CD14-positive monocyte (primary cell): Measurements from ENCODE around the gene LRRC73. TPM values are rescaled to one million over a fixed set of nuclear protein-coding genes. Genes with fewer than 3 reads are reported as not detected.
A peak's percentile ranks its signal among the peaks of the same experiment; 100 is the strongest.

ENCODE experiments used
- DNase-seq, 3 donors: peaks; one replicate each; pipeline ENCODE4 v3.0.0-alpha.2; 2011 to 2022
- H2AFZ ChIP-seq: 2 replicates; pipeline ENCODE4 v1.6.0; 2012; ENCODE audit warnings: mild to moderate bottlenecking, low read depth, low read length, inconsistent platforms; ENCODE audit not compliant: insufficient read depth, poor library complexity, severe bottlenecking
- H3K27ac ChIP-seq, 2 donors: 1 replicate in 1 of 2; 2 replicates in 1 of 2; pipeline ENCODE4 v1.5.1; 2012 to 2013; ENCODE audit warnings: low read length in 2 of 2, control low read depth in 1 of 2, inconsistent platforms in 1 of 2, low read depth in 1 of 2, mild to moderate bottlenecking in 1 of 2
- H3K27me3 ChIP-seq, 2 donors: one replicate each; pipeline versions ENCODE4 v1.6.0 to v1.6.1; 2011 to 2013; ENCODE audit warnings: low read length in 2 of 2; ENCODE audit not compliant: control insufficient read depth in 2 of 2, insufficient read depth in 2 of 2
- H3K36me3 ChIP-seq, 2 donors: replicated peaks in 1 of 2; 1 replicate in 1 of 2; 2 replicates in 1 of 2; pipeline versions ENCODE4 v1.5.1 to v1.6.1; 2012 to 2013; ENCODE audit warnings: low read length in 2 of 2, control low read depth in 1 of 2, inconsistent platforms in 1 of 2, mild to moderate bottlenecking in 1 of 2; ENCODE audit not compliant: insufficient read depth in 2 of 2, control insufficient read depth in 1 of 2
- H3K4me1 ChIP-seq, 2 donors: 1 replicate in 1 of 2; 2 replicates in 1 of 2; pipeline versions ENCODE4 v1.5.1 to v1.6.1; 2012 to 2013; ENCODE audit warnings: low read length in 2 of 2, control low read depth in 1 of 2, inconsistent platforms in 1 of 2, mild to moderate bottlenecking in 1 of 2, moderate library complexity in 1 of 2; ENCODE audit not compliant: insufficient read depth in 2 of 2, control insufficient read depth in 1 of 2
- H3K4me2 ChIP-seq: replicated peaks from 2 replicates; pipeline ENCODE3; 2012; ENCODE audit warnings: low read length, moderate library complexity, mild to moderate bottlenecking; ENCODE audit not compliant: poor library complexity, severe bottlenecking; ENCODE audit errors: extremely low read depth
- H3K4me3 ChIP-seq, 3 experiments: fragments of 200-600 bp in 1 of 3; sonication (generic) in 1 of 3; replicated peaks in 1 of 3; 1 replicate in 2 of 3; 2 replicates in 1 of 3; pipeline ENCODE4 v1.5.1; 2011 to 2013; ENCODE audit warnings: low read length in 3 of 3, mild to moderate bottlenecking in 3 of 3, control low read depth in 2 of 3, low read depth in 2 of 3, inconsistent platforms in 1 of 3, moderate library complexity in 1 of 3
- H3K79me2 ChIP-seq: 2 replicates; pipeline ENCODE4 v1.6.0; 2012; ENCODE audit warnings: mild to moderate bottlenecking, control low read depth, inconsistent platforms, low read length, moderate library complexity; ENCODE audit not compliant: insufficient read depth
- H3K9ac ChIP-seq: 2 replicates; pipeline ENCODE4 v1.6.0; 2017; ENCODE audit warnings: low read length, mild to moderate bottlenecking; ENCODE audit not compliant: insufficient read depth, poor library complexity, severe bottlenecking
- H3K9me3 ChIP-seq, 2 donors: replicated peaks in 1 of 2; 1 replicate in 1 of 2; 2 replicates in 1 of 2; pipeline versions ENCODE4 v1.5.1 to v1.6.1; 2012 to 2013; ENCODE audit warnings: low read length in 2 of 2, control low read depth in 1 of 2; ENCODE audit not compliant: control insufficient read depth in 1 of 2, insufficient read depth in 1 of 2
- H4K20me1 ChIP-seq: 2 replicates; pipeline ENCODE4 v1.6.0; 2012; ENCODE audit warnings: mild to moderate bottlenecking, low read length, control low read depth, moderate library complexity; ENCODE audit not compliant: insufficient read depth
- H3K27ac Mint-ChIP-seq, 7 donors: one replicate each; pipeline ENCODE4 v1.8.0; 2020; ENCODE audit warnings: mild to moderate bottlenecking in 7 of 7, mixed read lengths in 7 of 7, moderate library complexity in 6 of 7, inconsistent platforms in 2 of 7
- H3K27me3 Mint-ChIP-seq, 3 donors: one replicate each; pipeline ENCODE4 v1.8.0; 2021 to 2022; ENCODE audit warnings: low read depth in 3 of 3, mild to moderate bottlenecking in 3 of 3, mixed read lengths in 3 of 3, moderate library complexity in 3 of 3, inconsistent platforms in 1 of 3
- H3K36me3 Mint-ChIP-seq, 2 donors: one replicate each; pipeline ENCODE4 v1.8.0; 2020; ENCODE audit warnings: mixed read lengths in 2 of 2, inconsistent platforms in 1 of 2, mild to moderate bottlenecking in 1 of 2
- H3K4me1 Mint-ChIP-seq: one replicate; pipeline ENCODE4 v1.8.0; 2020; ENCODE audit warnings: mild to moderate bottlenecking, mixed read lengths
- H3K4me3 Mint-ChIP-seq, 2 donors: one replicate each; pipeline ENCODE4 v1.8.0; 2020; ENCODE audit warnings: mild to moderate bottlenecking in 2 of 2, mixed read lengths in 2 of 2, moderate library complexity in 1 of 2
- H3K9me3 Mint-ChIP-seq, 7 donors: one replicate each; pipeline ENCODE4 v1.8.0; 2020 to 2022; ENCODE audit warnings: mixed read lengths in 7 of 7, mild to moderate bottlenecking in 6 of 7, moderate library complexity in 6 of 7, inconsistent platforms in 2 of 7
- WGBS: methylation state at CpG from one replicate; pipeline ENCODE4 v1.1.5; 2013; ENCODE audit warnings: missing lambda C conversion rate; ENCODE audit not compliant: insufficient coverage; 5-methylcytosine and 5-hydroxymethylcytosine counted together
- intact Hi-C, 2 donors: fragments of 100-400 bp; cut with micrococcal nuclease; formaldehyde crosslinking; loops; one replicate each; pipeline versions ENCODE4 v1.15.0 to v1.15.1; 2023
- polyA plus RNA-seq, 3 donors: library from polyadenylated mRNA; depleted of rRNA in 1 of 3; unstranded in 2 of 3; stranded (reverse) in 1 of 3; fragments of 300-500 nt in 2 of 3; fragments of >200 nt in 1 of 3; fragmentation: Illumina TruSeq in 2 of 3; gene quantifications; 1 replicate in 2 of 3; 2 replicates in 1 of 3; pipeline ENCODE4 v1.2.3, GENCODE V29; 2012 to 2021
- TF ChIP-seq, protein P1 (sequence below): fragments of 200-600 bp; IDR thresholded peaks from one replicate; pipeline ENCODE4 v1.8.0; 2022; ENCODE audit warnings: antibody characterized with exemption, mild to moderate bottlenecking

The LRRC73 gene
- polyA plus RNA-seq, 3 donors, result not detected

DNA sequence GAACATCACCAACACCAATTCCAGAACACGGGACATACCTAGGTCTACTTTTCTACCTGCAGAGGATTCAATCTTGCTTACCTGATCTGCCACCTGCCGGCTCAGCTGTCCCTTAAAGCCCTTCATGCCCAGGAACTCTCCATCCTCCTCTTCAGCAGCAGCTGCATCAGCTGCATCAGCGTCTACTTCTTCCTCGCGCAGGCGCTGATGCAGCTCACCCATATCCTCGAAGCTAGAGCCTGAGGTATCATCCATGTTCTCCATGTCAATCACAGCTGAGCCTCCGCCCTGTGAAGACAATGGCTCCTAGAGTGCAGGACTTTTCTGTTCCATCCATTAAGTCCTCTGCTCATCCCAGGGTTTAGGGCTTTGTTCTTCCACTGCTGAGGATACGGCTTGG lies 5.7 kb upstream of the LRRC73 start:
- peaks cover 49 to 51% of the 10 kb centered on the region in 2 donors for H3K36me3 Mint-ChIP-seq
- Histone ChIP-seq H3K79me2 (peaks cover 54% of the 10 kb centered on the region), H3K36me3 (peaks cover 58 to 71% of the 10 kb centered on the region in 2 donors), H3K4me3 (peak overlapping the region; percentile 61 to 100 (median 78)), H4K20me1 (peaks cover 46% of the 10 kb centered on the region), H2AFZ (no peak overlapping the region), H3K9ac (peak overlapping the region; percentile 92), H3K27me3 (no peaks in the 10 kb centered on the region), H3K4me1 (peaks cover 23 to 38% of the 10 kb centered on the region in 2 donors), H3K4me2 (peak overlapping the region; percentile 99), H3K9me3 (no peaks in the 10 kb centered on the region), H3K27ac (peak overlapping the region in 1 of 2 donors; percentile 93)
- peak overlapping the region in 1 of 7 donors; percentile 55 for H3K27ac Mint-ChIP-seq
- TF ChIP-seq, protein P1, sequence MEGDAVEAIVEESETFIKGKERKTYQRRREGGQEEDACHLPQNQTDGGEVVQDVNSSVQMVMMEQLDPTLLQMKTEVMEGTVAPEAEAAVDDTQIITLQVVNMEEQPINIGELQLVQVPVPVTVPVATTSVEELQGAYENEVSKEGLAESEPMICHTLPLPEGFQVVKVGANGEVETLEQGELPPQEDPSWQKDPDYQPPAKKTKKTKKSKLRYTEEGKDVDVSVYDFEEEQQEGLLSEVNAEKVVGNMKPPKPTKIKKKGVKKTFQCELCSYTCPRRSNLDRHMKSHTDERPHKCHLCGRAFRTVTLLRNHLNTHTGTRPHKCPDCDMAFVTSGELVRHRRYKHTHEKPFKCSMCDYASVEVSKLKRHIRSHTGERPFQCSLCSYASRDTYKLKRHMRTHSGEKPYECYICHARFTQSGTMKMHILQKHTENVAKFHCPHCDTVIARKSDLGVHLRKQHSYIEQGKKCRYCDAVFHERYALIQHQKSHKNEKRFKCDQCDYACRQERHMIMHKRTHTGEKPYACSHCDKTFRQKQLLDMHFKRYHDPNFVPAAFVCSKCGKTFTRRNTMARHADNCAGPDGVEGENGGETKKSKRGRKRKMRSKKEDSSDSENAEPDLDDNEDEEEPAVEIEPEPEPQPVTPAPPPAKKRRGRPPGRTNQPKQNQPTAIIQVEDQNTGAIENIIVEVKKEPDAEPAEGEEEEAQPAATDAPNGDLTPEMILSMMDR, result no peak
- DNase-seq, result no peak
- peaks cover 37% of the 10 kb centered on the region for H3K4me1 Mint-ChIP-seq
- intact Hi-C loops, result loop anchor here (5.0 to 10.0 kb wide), 4 partner anchors 151 to 501 kb away; partner anchors contain the start of genes SRF (in 2 of the 2), KLHDC3 (in 1 of the 2), MEA1 (in 1 of the 2) and ZNF318 (in 1 of the 2)
- no peaks in the 10 kb centered on the region for H3K9me3 Mint-ChIP-seq
- H3K27me3 Mint-ChIP-seq, result no peaks in the 10 kb centered on the region
- 87% methylated on average over 9 of the region's 9 CpGs for WGBS
- H3K4me3 Mint-ChIP-seq, result no peak overlapping the region

DNA sequence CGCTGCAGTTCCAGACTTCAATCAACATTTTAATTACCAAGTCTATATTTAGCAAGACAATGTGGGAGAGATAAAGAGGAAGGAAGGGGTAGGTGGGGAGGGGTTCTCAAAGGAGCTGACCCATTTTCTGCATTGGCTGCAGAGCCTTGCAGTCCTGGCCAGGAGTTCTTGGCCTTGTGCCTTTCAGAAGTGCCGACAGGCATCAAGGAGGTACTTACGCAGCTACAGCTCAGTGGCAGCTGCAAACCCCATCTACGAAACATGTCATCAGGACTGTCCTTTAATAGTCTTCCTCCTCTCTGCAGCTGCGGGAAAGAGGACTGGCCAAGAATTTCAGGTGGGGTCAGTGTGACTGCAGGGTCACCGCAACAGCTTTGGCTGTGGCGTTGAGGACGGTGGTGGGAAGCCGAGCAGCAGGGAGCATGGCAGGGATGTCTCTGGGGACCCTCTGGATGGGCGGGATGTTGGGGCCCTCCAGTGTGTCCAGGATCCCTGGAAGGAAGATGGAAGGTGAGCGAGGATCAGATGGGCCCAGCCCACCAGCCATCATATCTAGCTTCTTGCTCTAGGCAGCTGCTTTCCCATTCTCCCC lies 1.8 kb upstream of the LRRC73 start:
- H3K79me2 ChIP-seq, result peaks cover 29% of the 10 kb centered on the region
- TF ChIP-seq, protein P1, result no peak
- H3K4me3 ChIP-seq, result no peak overlapping the region
- peaks cover 0 to 13% (median 0%) of the 10 kb centered on the region in 7 donors for H3K9me3 Mint-ChIP-seq
- no peak overlapping the region for H3K4me2 ChIP-seq
- no peak for DNase-seq
- H3K9ac ChIP-seq, result no peak overlapping the region
- H2AFZ ChIP-seq, result no peak overlapping the region
- H3K4me3 Mint-ChIP-seq, result no peak overlapping the region
- WGBS, result 89% methylated on average over 8 of the region's 11 CpGs
- peaks cover 48 to 58% of the 10 kb centered on the region in 2 donors for H3K36me3 Mint-ChIP-seq
- peaks cover 22 to 36% (median 23%) of the 10 kb centered on the region in 3 donors for H3K27me3 Mint-ChIP-seq
- H3K27ac Mint-ChIP-seq, result peak overlapping the region in 4 of 7 donors; percentile 60 to 77 (median 68)
- H3K9me3 ChIP-seq, result peaks cover 0 to 3% of the 10 kb centered on the region in 2 donors
- H3K27me3 ChIP-seq, result peaks cover 11 to 26% of the 10 kb centered on the region in 2 donors
- H3K4me1 ChIP-seq, result peaks cover 31 to 48% of the 10 kb centered on the region in 2 donors
- no peak overlapping the region for H3K27ac ChIP-seq
- peaks cover 40 to 53% of the 10 kb centered on the region in 2 donors for H3K36me3 ChIP-seq
- peaks cover 55% of the 10 kb centered on the region for H3K4me1 Mint-ChIP-seq
- peaks cover 54% of the 10 kb centered on the region for H4K20me1 ChIP-seq
- intact Hi-C loops, result loop anchor here (10.0 kb wide), 3 partner anchors 147 to 497 kb away; partner anchors contain the start of genes KLHDC3 (in 1 of the 2), MEA1 (in 1 of the 2), SRF (in 1 of the 2) and ZNF318 (in 1 of the 2)
